Esophagus mucosa (tissue), 1 donor: Measurements from ENCODE around the gene RNF11. TPM values are rescaled to one million over a fixed set of nuclear protein-coding genes. Genes with fewer than 3 reads are reported as not detected.

Source experiments
- ATAC-seq: fragments of 200-7000 bp; cut with Tn5 transposase; one replicate; pipeline ENCODE4 v1.9.1; 2020
- total RNA-seq: library from RNA; stranded (reverse); gene quantifications from one replicate; pipeline ENCODE4 v1.2.4, GENCODE V29; 2023
- donor health status: DM: yes; HTN: yes; CAD: no.

RNF11 gene
- total RNA-seq, 1 donor from 2014 or later, result 78.8 TPM

DNA sequence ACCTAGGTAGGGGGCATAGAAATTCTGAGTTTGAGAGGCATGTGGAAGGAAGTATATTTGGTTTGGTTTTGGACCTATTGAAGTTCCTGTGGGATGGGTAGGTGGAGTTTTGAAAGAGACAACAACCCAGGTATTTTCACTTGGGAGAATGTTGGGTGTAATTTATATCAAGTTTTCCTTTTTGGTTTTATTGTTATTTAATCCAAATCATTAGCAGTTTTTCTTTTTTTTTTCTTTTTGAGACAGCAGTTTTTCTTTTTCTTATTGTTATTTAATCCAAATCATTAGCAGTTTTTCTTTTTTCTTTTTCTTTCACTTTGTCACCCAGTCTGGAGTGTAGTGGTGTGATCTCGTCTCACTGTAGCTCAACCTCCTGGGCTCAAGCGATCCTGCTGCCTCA lies 30.1 kb downstream of the RNF11 start:
- no peak for ATAC-seq

DNA sequence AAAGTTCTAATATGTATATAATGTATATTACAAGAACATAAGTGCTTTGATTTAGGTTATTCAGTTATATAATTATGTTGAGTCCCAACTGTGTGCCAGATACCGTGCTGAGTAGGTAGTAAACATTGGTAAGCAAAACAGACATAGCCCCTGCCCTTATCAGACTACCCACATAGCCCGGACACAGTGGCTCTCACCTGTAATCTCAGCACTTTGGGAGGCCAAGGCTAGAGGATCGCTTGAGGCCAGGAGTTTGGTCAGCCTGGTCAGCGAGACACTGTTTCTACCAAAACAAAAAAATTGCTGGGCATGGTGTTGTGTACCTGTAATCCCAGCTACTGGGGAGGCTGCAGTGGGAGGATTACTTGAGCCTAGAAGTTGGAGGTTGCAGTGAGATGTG lies 30.7 kb downstream of the RNF11 start:
- no peak for ATAC-seq

DNA sequence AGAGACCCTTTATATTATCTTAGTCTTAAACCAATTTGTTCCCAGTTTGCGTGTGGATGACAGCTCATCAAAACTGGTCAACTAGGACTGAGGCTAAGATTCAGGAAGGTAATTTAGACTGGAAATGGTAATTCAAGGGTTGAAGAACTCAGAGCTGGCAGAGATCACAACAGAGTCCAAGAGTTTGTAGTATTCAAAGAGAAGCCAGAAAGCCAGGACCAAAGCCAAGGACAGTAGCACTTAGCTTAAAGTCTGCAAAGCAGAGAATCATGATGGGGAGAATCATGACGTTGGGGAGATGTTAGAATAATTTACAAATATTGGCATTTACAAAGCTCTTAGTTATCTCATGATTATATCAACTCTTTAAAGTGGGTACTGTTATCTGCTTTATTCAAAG lies 32.6 kb downstream of the RNF11 start:
- no peak for ATAC-seq

DNA sequence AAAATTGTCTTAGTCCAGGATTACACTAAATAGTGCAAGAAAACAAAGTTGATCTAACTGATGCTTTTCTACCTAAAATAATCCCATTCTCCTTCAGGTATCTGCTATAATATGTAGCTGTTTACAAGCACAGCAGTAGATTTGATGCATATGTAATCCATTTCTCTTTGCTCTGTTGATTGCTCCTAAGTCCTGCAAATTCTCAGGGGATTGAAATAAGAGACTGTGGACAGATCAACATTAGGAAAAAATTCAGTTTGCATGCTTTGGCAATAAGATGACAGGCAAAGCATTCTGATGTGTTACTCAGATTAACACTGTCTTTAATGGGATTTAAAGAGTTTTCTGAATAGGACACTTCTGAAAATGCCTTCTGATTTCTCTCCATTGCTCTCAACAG lies 34.7 kb downstream of the RNF11 start:
- ATAC-seq, result no peak

DNA sequence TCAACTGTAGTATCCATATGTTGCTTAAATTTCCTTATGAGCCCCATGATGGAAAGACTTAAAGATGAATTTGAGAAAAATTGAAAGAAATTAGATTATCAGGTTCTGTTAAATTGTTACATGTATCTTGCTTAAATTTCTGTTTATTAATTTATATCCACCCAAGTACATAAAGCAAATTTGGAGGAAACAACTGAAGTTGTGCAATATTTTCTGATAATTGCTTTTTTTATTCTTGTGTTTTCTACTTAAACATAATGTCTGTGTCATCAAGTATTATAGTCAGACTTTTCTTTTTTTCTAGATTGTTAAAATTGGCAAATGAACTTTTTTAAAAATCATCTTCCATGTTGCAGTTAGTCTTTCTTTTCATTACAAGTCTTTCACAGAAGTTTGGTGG lies 36.8 kb downstream of the RNF11 start:
- no peak for ATAC-seq

DNA sequence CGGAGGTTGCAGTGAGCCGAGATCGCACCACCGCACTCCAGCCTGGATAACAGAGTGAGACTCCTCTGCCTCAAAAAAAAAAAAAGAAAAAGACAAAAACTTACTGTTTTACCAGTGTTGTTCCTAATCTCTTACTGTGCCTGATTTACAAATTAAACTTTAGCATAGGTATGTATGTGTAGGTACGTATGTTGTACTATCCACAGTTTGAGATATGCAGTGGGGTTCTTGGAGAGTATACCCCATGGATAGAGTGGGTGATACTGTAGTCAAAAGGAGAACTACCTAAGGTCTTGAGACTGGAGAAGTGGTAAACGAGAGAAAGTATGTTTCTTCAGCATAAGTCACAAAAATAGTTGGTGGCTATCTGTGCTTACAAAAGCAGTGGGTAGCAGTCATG lies 38.6 kb downstream of the RNF11 start:
- no peak for ATAC-seq

DNA sequence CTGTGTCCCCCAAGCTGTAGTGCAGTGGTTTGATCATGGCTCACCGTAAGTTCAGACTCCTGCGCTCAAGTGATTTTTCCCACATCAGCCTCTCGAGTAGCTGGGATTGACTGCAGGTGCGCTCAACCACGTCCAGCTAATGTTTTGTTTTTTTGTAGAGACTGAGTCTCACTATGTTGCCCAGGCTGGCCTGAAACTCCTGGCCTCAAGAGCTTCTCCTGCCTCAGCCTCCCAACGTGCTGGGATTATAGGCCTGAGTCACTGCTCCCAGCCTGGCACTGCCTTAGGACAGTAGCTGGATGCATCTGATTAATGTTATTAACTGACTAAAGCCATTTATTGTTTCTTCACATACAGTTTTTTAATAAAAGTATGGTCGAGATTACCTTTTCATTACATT lies 40.2 kb downstream of the RNF11 start:
- ATAC-seq, result peak; percentile 83

DNA sequence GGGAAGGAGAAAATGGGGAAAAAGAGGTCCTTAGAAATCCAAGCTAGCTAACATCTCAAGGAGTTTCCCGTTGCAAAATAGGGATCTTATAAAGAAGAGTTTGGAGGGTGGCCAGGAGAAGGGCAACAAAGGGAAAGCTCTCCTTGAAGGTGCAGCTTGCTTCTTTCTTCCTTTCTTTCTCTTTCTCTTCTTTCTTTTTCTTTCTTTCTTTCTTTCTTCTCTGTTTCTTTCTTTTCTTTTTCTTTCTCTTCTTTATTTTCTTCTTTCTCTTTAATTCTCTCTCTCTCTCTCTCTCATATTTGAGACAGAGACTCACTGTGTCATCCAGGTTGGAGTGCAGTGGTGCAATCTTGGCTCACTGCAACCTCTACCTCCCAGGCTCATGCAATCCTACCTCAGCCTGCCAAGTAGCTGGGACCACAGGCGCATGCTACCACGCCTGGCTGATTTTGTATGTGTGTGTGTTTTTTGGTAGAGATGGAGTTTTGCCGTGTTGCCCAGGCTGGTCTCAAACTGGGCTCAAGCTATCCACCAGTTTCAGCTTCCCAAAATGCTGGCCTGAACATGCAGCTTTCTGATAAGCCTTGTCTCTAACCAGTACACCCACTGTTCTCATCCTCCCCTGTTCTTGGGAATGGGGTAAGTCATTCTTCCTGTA lies 44.4 kb downstream of the RNF11 start:
- ATAC-seq, result peak; percentile 59

DNA sequence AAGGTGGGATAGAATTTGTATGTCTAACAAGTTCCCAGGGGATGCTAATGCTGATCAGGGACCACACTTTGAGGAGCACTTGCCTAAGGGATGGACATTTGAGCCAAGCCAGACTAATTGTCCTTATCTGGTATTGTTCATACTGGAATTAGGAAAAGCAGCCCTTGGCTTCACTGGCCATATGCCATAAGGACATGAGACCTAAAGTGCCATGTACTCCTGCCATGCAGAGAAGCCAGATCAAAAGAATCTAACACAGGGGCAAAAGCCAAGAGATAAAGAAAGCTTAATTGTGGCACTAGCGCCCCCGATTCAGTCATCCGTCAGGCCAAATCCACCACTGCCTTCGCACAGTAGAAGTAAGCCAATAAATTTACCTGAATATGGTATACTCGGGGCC lies 45.7 kb downstream of the RNF11 start:
- no peak for ATAC-seq

DNA sequence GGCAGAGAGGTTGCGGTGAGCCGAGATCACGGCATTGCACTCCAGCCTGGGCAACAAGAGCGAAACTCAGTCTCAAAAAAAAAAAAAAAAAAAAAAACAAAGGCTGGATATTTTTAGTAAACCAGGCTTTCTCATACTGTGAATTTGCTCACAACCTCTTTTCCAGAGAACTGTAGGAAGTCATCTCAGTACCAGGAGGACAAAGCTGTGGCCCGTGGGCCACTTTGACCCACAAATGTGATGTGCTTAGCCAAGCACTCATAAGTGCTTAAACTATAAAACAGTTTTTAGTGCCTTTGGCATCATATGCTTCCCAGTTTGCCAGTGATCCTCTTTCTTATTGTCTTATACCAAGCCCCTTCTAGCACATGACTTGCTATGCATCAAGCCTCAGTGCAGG lies 46.5 kb downstream of the RNF11 start:
- no peak for ATAC-seq

DNA sequence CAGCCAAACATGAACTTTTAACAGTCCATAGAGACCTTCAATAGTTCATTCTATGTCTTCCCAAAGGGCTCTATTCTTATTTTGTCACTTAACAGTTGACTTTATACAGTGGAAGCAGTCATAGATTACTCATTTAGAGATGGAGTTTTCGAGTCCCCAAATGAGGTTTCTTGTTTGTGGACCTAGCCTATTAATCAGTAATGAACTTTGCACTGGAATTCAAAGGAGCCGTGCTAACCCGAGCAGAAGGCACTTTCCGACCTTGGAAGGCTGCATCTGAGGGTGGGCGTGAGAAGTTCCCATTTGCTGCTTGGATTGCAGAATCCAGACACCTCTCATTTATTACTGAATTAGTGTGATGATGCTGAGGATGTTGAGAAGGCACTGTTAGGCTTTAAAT lies 47.9 kb downstream of the RNF11 start:
- no peak for ATAC-seq

DNA sequence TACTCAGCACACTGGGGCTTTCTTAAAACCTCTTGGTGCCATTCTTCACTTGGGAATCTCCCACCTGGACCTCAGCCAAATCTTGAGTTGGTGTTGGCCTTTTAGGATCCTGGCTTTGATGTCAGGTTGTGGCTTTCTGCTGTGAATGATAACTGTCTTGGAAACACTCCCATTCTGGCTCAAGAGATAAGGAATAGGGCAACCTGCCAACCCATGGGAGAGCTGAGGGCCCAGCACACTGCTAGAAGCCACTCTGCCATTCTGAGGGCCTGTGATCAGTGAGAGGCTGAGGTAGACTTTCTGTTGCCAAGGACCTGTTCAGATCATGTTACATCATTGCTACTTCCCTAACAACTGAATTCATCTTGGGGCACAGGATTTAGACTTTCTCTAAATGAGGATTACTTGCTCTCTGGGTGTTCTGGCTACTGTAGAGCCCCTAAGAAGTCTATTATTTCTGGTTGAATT lies 48.4 kb downstream of the RNF11 start:
- no peak for ATAC-seq

DNA sequence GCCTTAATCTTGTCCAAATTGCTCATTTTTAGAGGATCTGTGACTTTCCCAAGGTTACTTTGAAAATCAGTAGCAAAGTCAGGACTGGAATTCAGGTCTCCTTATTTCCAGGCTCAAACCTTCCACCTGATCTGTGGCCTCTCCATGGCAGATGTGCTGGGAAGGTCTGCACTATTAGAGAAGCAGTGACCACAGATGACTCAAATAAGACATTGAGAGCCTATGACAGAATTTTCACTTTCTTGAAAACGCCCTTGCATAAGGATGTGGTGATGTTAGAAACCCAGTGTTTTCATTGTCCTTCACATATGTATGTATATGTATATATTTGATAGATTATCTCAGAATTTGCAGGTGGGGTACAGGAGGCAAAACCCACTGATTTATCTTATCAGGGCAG lies 49.0 kb downstream of the RNF11 start:
- no peak for ATAC-seq

DNA sequence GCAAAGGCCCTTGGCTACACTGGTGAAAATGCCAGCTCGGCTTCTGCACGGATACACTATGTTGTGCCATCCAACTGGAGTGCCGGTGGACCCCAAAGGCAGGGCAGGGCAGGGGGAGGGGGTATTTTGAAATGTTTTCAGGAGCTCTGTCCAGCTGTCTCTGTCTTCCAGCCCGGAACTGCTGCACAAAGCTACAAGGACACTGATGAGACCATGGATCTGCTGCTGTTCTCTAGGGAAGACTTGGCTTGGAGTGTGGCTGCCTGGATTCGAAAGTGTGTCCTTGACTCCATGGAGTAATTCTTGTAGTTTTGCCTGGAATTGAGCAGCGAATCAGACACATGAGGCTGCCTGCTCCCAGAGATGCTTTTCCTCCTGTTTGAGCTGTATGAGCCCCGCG lies 51.9 kb downstream of the RNF11 start:
- no peak for ATAC-seq

DNA sequence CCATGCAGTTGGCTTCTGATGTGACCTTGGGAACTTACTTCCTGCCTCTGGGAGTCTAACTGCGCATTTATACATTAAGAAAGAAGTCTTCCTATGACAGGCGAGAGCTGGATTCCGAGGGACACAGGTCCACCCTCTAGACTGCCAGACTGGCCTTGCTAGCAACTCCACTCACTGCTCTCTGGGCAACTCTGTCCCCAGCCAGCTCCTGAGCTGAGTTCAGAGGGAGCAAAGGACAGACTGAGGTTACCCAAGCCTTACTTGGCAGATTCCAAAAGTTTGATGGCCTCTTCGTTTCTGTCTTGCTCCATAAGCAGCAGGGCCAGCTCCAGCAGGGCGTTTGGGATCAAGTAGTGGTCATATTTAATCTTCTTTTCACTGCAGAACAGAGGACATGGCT lies 52.5 kb downstream of the RNF11 start:
- peak; percentile 10 for ATAC-seq

DNA sequence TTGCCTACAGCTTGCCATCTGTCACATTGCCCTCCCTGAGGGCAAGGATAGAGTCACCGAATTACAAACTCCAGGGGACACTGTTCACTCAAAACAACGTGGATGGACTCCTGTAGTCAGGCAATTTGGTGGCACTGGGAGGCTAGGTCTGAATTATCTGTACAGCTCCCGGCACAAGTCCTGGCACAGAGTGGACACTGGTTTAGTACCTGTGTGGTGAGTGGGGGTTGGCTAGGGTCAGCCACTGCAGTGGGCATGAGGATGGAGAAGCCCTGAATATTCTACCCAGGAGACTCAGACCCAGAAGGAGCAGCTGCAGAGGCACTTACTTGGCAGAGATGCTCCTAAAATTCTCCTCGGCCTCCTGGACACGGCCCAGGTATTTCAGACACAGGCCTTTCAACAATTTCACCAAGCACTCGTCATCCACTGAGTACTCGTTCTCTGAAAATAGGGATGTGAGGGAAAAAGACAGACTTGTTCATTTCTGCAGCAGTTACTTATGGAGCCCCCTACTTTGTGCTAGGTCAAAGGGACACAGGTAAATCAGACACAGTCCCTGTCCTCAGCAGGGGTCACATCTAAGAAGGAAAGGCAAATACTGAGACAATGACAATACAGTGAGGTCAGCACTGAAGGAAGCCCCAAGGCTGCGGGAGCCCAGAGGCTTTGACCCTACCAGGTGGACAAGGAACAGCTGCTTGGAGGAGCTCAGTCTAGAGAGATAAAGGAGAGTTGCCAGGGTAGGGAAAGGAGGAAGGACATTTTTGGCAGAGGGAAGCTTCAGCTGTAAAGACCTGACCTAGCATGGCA lies 53.8 kb downstream of the RNF11 start:
- peak; percentile 11 for ATAC-seq

DNA sequence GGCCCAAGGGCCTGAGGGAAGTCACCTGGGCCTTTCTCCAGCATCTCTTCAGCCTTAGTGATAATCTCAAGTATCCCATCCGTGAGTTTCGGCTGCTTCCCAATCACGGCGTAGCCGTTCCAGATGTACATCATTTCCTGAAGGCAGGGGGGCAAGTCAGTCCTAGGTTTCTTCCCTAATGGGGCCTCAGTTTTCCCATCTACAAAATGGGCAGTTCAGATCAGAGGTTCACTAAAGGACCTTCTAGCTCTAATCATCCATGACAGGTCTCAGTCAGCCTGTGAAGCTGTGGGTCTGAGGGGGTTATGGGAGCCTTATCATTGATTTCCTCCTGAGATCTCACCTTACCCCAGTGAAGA lies 54.4 kb downstream of the RNF11 start:
- no peak for ATAC-seq

DNA sequence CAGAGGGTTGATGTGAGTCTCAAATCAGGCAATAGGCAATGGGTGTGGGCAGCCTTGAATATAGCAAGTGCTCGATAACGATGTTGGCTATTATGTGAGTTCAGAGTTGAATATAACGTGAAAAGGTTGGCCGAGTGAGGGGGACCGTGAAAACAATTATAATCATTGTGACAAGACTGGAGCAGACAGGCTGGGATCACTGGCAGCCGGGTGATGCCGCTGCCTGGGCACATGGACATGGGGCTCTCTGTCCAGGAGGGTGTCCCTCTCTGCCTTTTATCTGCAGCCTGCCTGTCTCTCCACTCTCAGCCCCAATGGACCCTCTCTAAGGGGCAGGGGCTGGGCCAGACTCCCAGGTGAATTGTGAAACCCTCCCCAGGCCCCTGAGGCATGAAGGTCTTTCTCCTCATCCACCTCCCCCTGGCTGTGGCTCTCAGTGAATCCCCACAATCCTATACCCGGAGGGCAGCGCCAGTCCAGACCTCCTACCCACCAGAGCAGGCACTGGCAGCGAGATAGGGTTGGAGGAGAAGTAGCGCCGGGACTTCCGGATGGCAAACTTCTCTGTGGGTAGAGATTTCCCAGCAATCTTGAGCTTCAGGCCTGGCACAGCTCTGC lies 57.9 kb downstream of the RNF11 start:
- ATAC-seq, result no peak

DNA sequence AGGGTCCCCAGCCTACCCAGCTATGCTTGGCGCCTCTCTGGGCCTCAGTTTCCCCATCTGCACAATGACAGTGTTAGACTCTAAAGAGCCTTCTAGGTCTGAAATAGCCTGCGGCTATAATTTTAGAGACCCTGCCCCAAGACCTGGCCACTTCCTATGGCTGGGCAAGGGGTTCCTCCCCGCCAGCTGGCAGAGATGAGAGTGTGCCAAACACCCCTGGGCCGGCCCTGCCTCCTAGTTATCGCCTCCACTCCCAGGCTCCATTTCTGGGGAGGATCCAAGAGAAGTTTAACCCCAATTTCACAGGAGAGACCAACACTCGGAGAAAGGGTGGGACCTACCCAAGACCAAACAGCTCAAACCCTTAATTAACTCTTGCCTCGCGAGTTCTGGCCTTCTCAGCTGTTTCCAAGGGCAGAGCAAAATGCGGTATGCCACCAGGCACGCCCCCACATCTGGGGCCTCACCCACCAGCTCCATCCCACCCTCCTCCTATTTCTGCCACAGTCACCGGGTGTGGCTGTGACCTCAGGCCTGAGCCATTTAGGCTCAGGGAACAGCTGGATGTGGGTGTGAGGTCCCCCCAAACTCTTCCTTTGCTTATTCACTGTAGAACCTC lies 58.6 kb downstream of the RNF11 start:
- ATAC-seq, result no peak

DNA sequence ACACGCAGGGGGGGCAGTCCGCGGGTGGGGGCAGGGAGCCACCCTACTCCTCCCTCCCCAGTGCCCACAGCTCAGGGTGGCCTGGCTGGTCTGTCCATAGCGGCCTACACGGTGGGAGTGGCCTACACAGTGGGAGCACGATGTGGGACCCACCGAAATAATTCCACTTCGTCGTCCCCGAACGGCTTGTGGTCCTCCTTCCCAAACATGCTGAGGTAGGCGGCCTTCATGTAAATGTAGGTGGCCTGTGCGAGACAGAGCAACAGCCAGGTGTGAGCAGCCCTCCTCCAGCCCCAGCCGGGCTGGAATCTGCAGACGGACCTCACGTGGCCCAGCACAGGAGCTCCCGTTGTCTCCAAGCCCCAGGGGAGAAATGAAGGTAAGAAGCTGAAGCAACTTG lies 59.9 kb downstream of the RNF11 start:
- ATAC-seq, result no peak

DNA sequence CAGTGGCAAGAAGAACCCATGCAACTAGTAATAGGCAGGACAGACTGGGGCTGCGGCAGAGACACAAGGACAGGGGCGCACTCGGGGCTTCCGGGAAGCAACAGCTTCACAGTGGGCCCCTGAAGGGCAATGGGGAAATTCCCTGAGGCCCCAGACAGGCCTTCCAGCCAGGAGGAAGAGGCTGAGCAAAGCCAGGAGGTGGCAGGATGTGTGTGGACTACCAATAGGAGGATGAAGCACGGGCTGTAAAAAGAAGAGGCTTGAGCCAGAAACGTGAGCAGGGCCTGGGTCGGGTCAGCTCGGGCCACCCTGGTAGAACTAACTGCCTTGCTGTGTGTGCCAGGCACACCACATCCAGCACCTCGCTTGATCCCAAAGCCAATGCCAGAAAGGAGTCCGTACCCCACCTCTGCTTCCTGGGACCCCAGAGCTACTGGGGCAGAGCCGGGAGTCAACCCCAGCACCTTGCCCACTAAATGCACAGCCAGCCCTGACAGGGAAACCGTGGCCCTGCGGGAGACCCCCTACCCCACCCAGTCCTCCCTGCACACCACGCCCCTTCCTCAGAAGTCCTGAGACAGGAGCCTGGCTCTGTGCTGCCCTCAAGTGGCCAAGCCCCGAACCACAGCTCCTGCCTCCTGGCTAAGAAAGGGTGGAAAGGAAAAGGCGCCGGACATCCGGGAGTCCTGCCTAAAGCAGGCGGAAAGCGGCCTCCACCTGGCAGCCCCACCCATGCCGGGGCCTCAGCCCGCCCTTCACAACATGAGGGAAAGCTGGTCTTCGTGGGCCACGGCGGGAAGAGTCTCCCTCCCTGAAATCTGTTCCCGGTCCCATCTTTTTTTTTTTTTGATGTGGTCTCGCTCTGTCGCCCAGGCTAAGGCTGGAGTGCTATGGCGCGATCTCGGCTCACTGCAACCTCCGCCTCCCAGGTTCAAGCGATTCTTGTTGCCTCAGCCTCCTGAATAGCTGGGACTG lies 60.6 kb downstream of the RNF11 start:
- ATAC-seq, result peak; percentile 87
